ENCODE results near the gene SLC13A2. TPM values are rescaled to one million over a fixed set of nuclear protein-coding genes. Genes with fewer than 3 reads are reported as not detected.

SLC13A2 gene
- total and polyA plus RNA-seq, 2 experiments from 2014 or later, result not detected

DNA sequence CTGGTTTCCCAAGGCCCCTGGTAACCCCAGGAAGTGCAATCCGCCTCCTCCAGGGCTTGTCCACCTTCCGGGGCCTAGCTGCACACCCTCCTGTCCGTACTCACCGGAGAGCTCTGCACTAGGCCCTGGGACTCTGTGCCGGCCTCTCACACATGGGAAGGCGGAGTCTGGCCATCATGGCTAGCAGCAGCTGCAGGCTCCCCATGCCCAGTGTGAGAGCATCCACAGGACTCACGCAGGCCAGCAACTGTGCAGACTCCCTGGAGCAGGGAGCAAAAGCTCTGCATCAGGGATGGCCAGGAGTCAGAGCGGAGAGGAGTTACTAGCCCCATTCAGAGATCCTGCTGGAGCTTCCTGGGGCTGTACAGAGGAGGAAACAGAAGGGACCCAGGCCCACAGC lies 52.9 kb downstream of the SLC13A2 start:
- no peak overlapping the region for H3K27ac Mint-ChIP-seq

More for the DNA sequence above, 52.9 kb downstream of the SLC13A2 start:
- Mint-ChIP-seq H3K36me3 (ENCODE audit: low read depth) (no peaks in the 10 kb centered on the region; the same call in 2 of the 3 replicates), H3K4me3 (no peak overlapping the region), H3K27me3 (ENCODE audit: insufficient read depth, low read depth, poor library complexity) (peaks cover 21% of the 10 kb centered on the region), H3K4me1 (no peaks in the 10 kb centered on the region; the same call in 2 of the 3 replicates), H3K9me3 (no peaks in the 10 kb centered on the region; the same call in 2 of the 3 replicates)
- Histone ChIP-seq H3F3A (replicated peaks; ENCODE audit: low read depth) (no peaks in the 10 kb centered on the region), H3K36me3 (ENCODE audit: insufficient read depth) (no peaks in the 10 kb centered on the region), H3K79me2 (replicated peaks; ENCODE audit: insufficient read depth) (no peaks in the 10 kb centered on the region), H3K27me3 (ENCODE audit: insufficient read depth) (no peaks in the 10 kb centered on the region), H3K27ac (ENCODE audit: low read depth) (no peak overlapping the region), H3K4me1 (ENCODE audit: insufficient read depth) (no peaks in the 10 kb centered on the region), H3K4me2 (no peak overlapping the region), H3K9me2 (ENCODE audit: insufficient read depth) (no peaks in the 10 kb centered on the region), H4K20me1 (replicated peaks; ENCODE audit: insufficient read depth) (no peaks in the 10 kb centered on the region), H2AFZ (no peak overlapping the region), H3K4me3 (no peak overlapping the region)
- no peak for DNase-seq (ENCODE audit: low spot score)
- ATAC-seq, result no peak
- TF ChIP-seq ZNF331 (CRISPR knock-in tag; IDR thresholded peaks at IDR 0.05; ENCODE audit: low read depth), result no peak
- TF ChIP-seq, protein P1, sequence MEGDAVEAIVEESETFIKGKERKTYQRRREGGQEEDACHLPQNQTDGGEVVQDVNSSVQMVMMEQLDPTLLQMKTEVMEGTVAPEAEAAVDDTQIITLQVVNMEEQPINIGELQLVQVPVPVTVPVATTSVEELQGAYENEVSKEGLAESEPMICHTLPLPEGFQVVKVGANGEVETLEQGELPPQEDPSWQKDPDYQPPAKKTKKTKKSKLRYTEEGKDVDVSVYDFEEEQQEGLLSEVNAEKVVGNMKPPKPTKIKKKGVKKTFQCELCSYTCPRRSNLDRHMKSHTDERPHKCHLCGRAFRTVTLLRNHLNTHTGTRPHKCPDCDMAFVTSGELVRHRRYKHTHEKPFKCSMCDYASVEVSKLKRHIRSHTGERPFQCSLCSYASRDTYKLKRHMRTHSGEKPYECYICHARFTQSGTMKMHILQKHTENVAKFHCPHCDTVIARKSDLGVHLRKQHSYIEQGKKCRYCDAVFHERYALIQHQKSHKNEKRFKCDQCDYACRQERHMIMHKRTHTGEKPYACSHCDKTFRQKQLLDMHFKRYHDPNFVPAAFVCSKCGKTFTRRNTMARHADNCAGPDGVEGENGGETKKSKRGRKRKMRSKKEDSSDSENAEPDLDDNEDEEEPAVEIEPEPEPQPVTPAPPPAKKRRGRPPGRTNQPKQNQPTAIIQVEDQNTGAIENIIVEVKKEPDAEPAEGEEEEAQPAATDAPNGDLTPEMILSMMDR (conservative IDR thresholded peaks at IDR 0.05; ENCODE audit: low read depth in 2 of 2), result no peak
- no peak for TF ChIP-seq CREB1 (CRISPR knock-in tag; IDR thresholded peaks at IDR 0.05; ENCODE audit: low read depth)
- no peak for TF ChIP-seq JUNB (IDR thresholded peaks at IDR 0.05; ENCODE audit: unreplicated experiment)
- TF ChIP-seq STAT1 (IDR thresholded peaks at IDR 0.05; ENCODE audit: unreplicated experiment), result no peak
- TF ChIP-seq POLR2AphosphoS5 (IDR thresholded peaks at IDR 0.05; ENCODE audit: low read depth), result no peak
- TF ChIP-seq, protein P2, sequence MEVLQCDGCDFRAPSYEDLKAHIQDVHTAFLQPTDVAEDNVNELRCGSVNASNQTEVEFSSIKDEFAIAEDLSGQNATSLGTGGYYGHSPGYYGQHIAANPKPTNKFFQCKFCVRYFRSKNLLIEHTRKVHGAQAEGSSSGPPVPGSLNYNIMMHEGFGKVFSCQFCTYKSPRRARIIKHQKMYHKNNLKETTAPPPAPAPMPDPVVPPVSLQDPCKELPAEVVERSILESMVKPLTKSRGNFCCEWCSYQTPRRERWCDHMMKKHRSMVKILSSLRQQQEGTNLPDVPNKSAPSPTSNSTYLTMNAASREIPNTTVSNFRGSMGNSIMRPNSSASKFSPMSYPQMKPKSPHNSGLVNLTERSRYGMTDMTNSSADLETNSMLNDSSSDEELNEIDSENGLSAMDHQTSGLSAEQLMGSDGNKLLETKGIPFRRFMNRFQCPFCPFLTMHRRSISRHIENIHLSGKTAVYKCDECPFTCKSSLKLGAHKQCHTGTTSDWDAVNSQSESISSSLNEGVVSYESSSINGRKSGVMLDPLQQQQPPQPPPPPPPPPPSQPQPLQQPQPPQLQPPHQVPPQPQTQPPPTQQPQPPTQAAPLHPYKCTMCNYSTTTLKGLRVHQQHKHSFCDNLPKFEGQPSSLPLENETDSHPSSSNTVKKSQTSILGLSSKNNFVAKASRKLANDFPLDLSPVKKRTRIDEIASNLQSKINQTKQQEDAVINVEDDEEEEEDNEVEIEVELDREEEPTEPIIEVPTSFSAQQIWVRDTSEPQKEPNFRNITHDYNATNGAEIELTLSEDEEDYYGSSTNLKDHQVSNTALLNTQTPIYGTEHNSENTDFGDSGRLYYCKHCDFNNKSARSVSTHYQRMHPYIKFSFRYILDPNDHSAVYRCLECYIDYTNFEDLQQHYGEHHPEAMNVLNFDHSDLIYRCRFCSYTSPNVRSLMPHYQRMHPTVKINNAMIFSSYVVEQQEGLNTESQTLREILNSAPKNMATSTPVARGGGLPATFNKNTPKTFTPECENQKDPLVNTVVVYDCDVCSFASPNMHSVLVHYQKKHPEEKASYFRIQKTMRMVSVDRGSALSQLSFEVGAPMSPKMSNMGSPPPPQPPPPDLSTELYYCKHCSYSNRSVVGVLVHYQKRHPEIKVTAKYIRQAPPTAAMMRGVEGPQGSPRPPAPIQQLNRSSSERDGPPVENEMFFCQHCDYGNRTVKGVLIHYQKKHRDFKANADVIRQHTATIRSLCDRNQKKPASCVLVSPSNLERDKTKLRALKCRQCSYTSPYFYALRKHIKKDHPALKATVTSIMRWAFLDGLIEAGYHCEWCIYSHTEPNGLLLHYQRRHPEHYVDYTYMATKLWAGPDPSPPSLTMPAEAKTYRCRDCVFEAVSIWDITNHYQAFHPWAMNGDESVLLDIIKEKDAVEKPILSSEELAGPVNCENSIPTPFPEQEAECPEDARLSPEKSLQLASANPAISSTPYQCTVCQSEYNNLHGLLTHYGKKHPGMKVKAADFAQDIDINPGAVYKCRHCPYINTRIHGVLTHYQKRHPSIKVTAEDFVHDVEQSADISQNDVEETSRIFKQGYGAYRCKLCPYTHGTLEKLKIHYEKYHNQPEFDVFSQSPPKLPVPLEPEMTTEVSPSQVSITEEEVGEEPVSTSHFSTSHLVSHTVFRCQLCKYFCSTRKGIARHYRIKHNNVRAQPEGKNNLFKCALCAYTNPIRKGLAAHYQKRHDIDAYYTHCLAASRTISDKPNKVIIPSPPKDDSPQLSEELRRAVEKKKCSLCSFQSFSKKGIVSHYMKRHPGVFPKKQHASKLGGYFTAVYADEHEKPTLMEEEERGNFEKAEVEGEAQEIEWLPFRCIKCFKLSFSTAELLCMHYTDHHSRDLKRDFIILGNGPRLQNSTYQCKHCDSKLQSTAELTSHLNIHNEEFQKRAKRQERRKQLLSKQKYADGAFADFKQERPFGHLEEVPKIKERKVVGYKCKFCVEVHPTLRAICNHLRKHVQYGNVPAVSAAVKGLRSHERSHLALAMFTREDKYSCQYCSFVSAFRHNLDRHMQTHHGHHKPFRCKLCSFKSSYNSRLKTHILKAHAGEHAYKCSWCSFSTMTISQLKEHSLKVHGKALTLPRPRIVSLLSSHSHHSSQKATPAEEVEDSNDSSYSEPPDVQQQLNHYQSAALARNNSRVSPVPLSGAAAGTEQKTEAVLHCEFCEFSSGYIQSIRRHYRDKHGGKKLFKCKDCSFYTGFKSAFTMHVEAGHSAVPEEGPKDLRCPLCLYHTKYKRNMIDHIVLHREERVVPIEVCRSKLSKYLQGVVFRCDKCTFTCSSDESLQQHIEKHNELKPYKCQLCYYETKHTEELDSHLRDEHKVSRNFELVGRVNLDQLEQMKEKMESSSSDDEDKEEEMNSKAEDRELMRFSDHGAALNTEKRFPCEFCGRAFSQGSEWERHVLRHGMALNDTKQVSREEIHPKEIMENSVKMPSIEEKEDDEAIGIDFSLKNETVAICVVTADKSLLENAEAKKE (CRISPR knock-in tag; IDR thresholded peaks at IDR 0.05), result no peak
- TF ChIP-seq NANOG (IDR thresholded peaks at IDR 0.05; ENCODE audit: borderline replicate concordance), result no peak
- no peak for TF ChIP-seq EZH2 (IDR thresholded peaks at IDR 0.05; ENCODE audit: low read depth, unreplicated experiment)
- TF ChIP-seq EZH2phosphoT487 (IDR thresholded peaks at IDR 0.05; ENCODE audit: unreplicated experiment), result no peak
- TF ChIP-seq, protein P3, sequence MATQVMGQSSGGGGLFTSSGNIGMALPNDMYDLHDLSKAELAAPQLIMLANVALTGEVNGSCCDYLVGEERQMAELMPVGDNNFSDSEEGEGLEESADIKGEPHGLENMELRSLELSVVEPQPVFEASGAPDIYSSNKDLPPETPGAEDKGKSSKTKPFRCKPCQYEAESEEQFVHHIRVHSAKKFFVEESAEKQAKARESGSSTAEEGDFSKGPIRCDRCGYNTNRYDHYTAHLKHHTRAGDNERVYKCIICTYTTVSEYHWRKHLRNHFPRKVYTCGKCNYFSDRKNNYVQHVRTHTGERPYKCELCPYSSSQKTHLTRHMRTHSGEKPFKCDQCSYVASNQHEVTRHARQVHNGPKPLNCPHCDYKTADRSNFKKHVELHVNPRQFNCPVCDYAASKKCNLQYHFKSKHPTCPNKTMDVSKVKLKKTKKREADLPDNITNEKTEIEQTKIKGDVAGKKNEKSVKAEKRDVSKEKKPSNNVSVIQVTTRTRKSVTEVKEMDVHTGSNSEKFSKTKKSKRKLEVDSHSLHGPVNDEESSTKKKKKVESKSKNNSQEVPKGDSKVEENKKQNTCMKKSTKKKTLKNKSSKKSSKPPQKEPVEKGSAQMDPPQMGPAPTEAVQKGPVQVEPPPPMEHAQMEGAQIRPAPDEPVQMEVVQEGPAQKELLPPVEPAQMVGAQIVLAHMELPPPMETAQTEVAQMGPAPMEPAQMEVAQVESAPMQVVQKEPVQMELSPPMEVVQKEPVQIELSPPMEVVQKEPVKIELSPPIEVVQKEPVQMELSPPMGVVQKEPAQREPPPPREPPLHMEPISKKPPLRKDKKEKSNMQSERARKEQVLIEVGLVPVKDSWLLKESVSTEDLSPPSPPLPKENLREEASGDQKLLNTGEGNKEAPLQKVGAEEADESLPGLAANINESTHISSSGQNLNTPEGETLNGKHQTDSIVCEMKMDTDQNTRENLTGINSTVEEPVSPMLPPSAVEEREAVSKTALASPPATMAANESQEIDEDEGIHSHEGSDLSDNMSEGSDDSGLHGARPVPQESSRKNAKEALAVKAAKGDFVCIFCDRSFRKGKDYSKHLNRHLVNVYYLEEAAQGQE (IDR thresholded peaks at IDR 0.05; ENCODE audit: unreplicated experiment), result no peak
- TF ChIP-seq ZNF114 (CRISPR knock-in tag; IDR thresholded peaks at IDR 0.05), result no peak
- TF ChIP-seq, protein P4, sequence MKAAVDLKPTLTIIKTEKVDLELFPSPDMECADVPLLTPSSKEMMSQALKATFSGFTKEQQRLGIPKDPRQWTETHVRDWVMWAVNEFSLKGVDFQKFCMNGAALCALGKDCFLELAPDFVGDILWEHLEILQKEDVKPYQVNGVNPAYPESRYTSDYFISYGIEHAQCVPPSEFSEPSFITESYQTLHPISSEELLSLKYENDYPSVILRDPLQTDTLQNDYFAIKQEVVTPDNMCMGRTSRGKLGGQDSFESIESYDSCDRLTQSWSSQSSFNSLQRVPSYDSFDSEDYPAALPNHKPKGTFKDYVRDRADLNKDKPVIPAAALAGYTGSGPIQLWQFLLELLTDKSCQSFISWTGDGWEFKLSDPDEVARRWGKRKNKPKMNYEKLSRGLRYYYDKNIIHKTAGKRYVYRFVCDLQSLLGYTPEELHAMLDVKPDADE (IDR thresholded peaks at IDR 0.05), result no peak

All from GM23338 (cell line).